ENCODE results near the gene HOXB4. TPM values are rescaled to one million over a fixed set of nuclear protein-coding genes. Genes with fewer than 3 reads are reported as not detected.
A peak's percentile ranks its signal among the peaks of the same experiment; 100 is the strongest.

Gene HOXB4
- total and polyA plus RNA-seq, 2 of the 4 experiments (the other 2 are of a cell fraction) = 2.0 to 8.5 TPM

- H3K23ac ChIP-seq (ENCODE audit: low read depth, low read length) = no peak overlapping the region
- H3K27ac ChIP-seq (ENCODE audit: insufficient read depth, low read length) = no peak overlapping the region
- no peak overlapping the region for H4K91ac ChIP-seq (ENCODE audit: insufficient read depth, low read depth, low read length)
- no peak overlapping the region for H3K18ac ChIP-seq (ENCODE audit: low read depth, low read length)
- H3K4me2 ChIP-seq (ENCODE audit: low read depth, low read length) = no peak overlapping the region
- no peak overlapping the region for H3K14ac ChIP-seq (replicated peaks; ENCODE audit: low read depth, low read length)
- CTCF ChIA-PET = interaction anchor here (0.6 to 1.1 kb wide), 4 partner anchors 10 to 598 kb away, joined by 3 to 4 read pairs (median 3); no protein-coding TSS in a partner anchor
- no peak overlapping the region for H2BK120ac ChIP-seq (ENCODE audit: low read depth, low read length)
- no peak overlapping the region for H3K4ac ChIP-seq (ENCODE audit: low read depth, low read length)
- H4K5ac ChIP-seq (ENCODE audit: low read depth, low read length) = no peak overlapping the region
- in situ Hi-C loops (cut with MboI; ENCODE audit: low sequenced_read_pairs) = loop anchor here (10.0 kb wide), 1 partner anchor 458 kb away; no protein-coding TSS in a partner anchor
- dilution Hi-C loops (cut with HindIII; ENCODE audit: low sequenced_read_pairs, unreplicated experiment) = no loop called here
- no peak overlapping the region for H2BK5ac ChIP-seq (ENCODE audit: low read depth, low read length, poor library complexity, severe bottlenecking)
- no peak for DNase-seq
- no peak overlapping the region for H2AFZ ChIP-seq (replicated peaks; ENCODE audit: low read length, poor library complexity)
- TF ChIP-seq CEBPB (IDR thresholded peaks at IDR 0.05; ENCODE audit: low read depth, low read length) (no peak), POLR2A (IDR thresholded peaks at IDR 0.05; ENCODE audit: low read depth, low read length) (no peak), CHD1 (IDR thresholded peaks at IDR 0.05; ENCODE audit: low read depth, low read length) (no peak)
- no peak overlapping the region for H2BK15ac ChIP-seq (ENCODE audit: low read depth, low read length)
- no peak overlapping the region for H2BK20ac ChIP-seq (ENCODE audit: low read depth, low read length)
- no peak for ATAC-seq (ENCODE audit: low read depth)
- no peak overlapping the region for H2AK5ac ChIP-seq (ENCODE audit: low read depth, low read length)
- H3K36me3 ChIP-seq (ENCODE audit: control insufficient read depth, insufficient read depth, low read length) = no peaks in the 10 kb centered on the region
- no peak overlapping the region for H3K56ac ChIP-seq (ENCODE audit: extremely low read depth, insufficient read depth, low read length)
- no TSS peak for BruUV-seq (replicated peaks)
- H4K8ac ChIP-seq (ENCODE audit: low read depth in 2 of 2, low read length in 2 of 2) = no peak overlapping the region
- no CpG with 5 or more reads among the region's 11 CpGs for whole genome bisulfite sequencing, 2 experiments (ENCODE audit: extremely low coverage in 2 of 2, insufficient read length in 1 of 2)
- H3K9me1 ChIP-seq (ENCODE audit: insufficient read depth, low read length) = no peaks in the 10 kb centered on the region; the same call in 1 of the 2 replicates
- H3K9me3 ChIP-seq (ENCODE audit: control insufficient read depth, insufficient read depth, low read length) = peaks cover 14% of the 10 kb centered on the region
- peaks cover 96% of the 10 kb centered on the region for H3K27me3 ChIP-seq (ENCODE audit: control insufficient read depth, insufficient read depth, low read length)
- no peak overlapping the region for H3K4me3 ChIP-seq (ENCODE audit: insufficient read depth, low read depth, low read length)
- intact Hi-C loops (cut with micrococcal nuclease) = no loop called here
- H3K9ac ChIP-seq (ENCODE audit: low read depth, low read length) = no peak overlapping the region
- POLR2A ChIA-PET (ENCODE audit: unreplicated experiment) = no interaction called here
- no peaks in the 10 kb centered on the region for H3K79me1 ChIP-seq (ENCODE audit: low read depth in 1 of 2, low read length in 2 of 2)
- H3K4me1 ChIP-seq (ENCODE audit: control insufficient read depth, insufficient read depth, low read length) = no peaks in the 10 kb centered on the region; the same call in 1 of the 2 replicates
- peak overlapping the region; percentile 70 for H2AK9ac ChIP-seq (replicated peaks; ENCODE audit: low read depth, low read length, poor library complexity)
- peaks cover 13% of the 10 kb centered on the region; the same call in 1 of the 2 replicates for H4K20me1 ChIP-seq (ENCODE audit: insufficient read depth, low read length)
Observed at GRCh38 chr17:48622857-48623256, 44.7 kb upstream of the HOXB4 start.
